H1 (cell line): ENCODE data around the gene MBD5. TPM values are rescaled to one million over a fixed set of nuclear protein-coding genes. Genes with fewer than 3 reads are reported as not detected.
A peak's percentile ranks its signal among the peaks of the same experiment; 100 is the strongest.

Experiments used
- BRCA1 ChIP-seq: IDR thresholded peaks from 2 replicates; pipeline ENCODE4 v1.6.1; 2012; ENCODE audit warnings: low read depth, low read length, improper control_type of control experiment
- HDAC6 ChIP-seq: IDR thresholded peaks from one replicate; pipeline ENCODE4 v1.7.1; 2012; ENCODE audit warnings: low read depth, mild to moderate bottlenecking, inconsistent platforms, low read length, moderate library complexity
- KDM5A ChIP-seq: fragments of 200-600 bp; IDR thresholded peaks from 2 replicates; pipeline ENCODE4 v1.7.1; 2012; ENCODE audit warnings: mild to moderate bottlenecking, low read length, inconsistent platforms, mixed read lengths
- RNF2 ChIP-seq: fragments of 200-900, 300-1000 bp; sonication (generic); IDR thresholded peaks from 2 replicates; pipeline ENCODE4 v1.7.1; 2016; ENCODE audit warnings: borderline replicate concordance, low read depth, mild to moderate bottlenecking, antibody characterized with exemption, low read length; ENCODE audit not compliant: poor library complexity, severe bottlenecking; ENCODE audit errors: missing control alignments
- SAP30 ChIP-seq: fragments of 300-600 bp; sonication (generic); IDR thresholded peaks from 2 replicates; pipeline ENCODE4 v1.7.1; 2012; ENCODE audit warnings: low read length, moderate library complexity, mild to moderate bottlenecking, inconsistent platforms; ENCODE audit not compliant: insufficient read depth, insufficient replicate concordance
- SP2 ChIP-seq: IDR thresholded peaks from 2 replicates; pipeline ENCODE4 v1.6.1; 2012; ENCODE audit warnings: mild to moderate bottlenecking, low read length, inconsistent platforms
- SP4 ChIP-seq: IDR thresholded peaks from 2 replicates; pipeline ENCODE4 v1.6.1; 2012; ENCODE audit warnings: low read length, inconsistent platforms
- TAF7 ChIP-seq: optimal IDR thresholded peaks from 2 replicates; pipeline ENCODE3; 2011; ENCODE audit warnings: low read depth, mild to moderate bottlenecking, inconsistent platforms, low read length, moderate library complexity, borderline replicate concordance
- polyA plus RNA-seq, 7 experiments: library from polyadenylated mRNA; depleted of rRNA in 3 of 7; stranded (reverse) in 5 of 7; unstranded in 2 of 7; fragments of >200 nt in 5 of 7; fragments of 200-250 nt in 2 of 7; gene quantifications; 1 replicate in 5 of 7; 2 replicates in 1 of 7; 4 replicates in 1 of 7; pipeline versions ENCODE4 v1.2.1 to v1.2.3, GENCODE V29; 2011 to 2013; ENCODE audit warnings: missing spikeins in 2 of 7, mixed read lengths in 2 of 7
- total RNA-seq: library from RNA; stranded (reverse); fragmentation: NEBNext Ultra II Directional; extraction: Animal tissue kit (Norgen Biotek cat#: 25700); gene quantifications from 2 replicates; pipeline ENCODE4 v1.2.1, GENCODE V29; 2021
- TF ChIP-seq, protein P1 (sequence below): fragments of 300-600 bp; sonication (generic); IDR thresholded peaks from 2 replicates; pipeline ENCODE4 v1.7.1; 2012; ENCODE audit warnings: low read length, moderate library complexity, mild to moderate bottlenecking, inconsistent platforms; ENCODE audit not compliant: insufficient replicate concordance

Gene MBD5
- total and polyA plus RNA-seq, 2 of the 8 experiments (the other 6 are each of a cell fraction or from before 2014, with no cell fraction given): 9.7 to 29.4 TPM

DNA sequence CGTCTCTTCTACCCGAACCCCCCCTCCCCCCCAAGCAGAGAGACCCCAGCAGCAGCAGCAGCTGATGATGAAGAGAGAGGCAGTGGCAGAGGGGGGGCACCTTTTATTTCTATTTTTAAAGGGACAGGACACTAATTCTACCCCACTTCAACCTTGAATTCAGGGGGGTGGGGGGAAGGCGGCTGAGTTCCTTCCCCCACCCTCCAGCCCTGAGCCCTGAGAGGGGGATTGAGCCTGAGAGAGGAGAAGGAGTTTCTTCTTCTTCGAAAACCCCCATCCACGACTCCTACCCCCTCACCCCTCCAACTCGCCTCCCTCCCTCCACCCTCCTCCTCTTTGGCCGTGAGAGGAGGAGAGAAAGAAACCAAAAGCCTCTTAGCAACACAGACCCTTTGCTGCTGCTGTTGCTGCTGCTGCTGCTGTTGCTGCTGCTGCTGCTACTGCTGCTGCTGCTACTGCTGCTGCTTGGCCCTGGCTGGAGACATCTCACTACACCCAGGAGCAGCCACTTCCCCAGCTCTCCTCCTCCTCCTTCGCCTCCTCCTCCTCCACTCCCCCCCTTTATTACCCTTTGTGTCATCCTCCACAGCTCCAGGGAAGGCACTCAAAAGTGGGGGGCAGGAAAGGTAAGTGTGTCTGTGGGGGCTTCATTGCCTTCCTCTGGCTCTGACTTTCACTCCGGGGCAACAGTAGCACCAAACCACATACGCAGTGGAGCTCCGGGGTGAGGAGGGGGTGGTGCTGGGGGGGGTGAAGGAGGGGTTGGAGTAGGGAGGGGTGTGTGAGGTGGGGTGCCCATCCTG is at the start of gene MBD5 (continued):
- TF ChIP-seq, protein P1, sequence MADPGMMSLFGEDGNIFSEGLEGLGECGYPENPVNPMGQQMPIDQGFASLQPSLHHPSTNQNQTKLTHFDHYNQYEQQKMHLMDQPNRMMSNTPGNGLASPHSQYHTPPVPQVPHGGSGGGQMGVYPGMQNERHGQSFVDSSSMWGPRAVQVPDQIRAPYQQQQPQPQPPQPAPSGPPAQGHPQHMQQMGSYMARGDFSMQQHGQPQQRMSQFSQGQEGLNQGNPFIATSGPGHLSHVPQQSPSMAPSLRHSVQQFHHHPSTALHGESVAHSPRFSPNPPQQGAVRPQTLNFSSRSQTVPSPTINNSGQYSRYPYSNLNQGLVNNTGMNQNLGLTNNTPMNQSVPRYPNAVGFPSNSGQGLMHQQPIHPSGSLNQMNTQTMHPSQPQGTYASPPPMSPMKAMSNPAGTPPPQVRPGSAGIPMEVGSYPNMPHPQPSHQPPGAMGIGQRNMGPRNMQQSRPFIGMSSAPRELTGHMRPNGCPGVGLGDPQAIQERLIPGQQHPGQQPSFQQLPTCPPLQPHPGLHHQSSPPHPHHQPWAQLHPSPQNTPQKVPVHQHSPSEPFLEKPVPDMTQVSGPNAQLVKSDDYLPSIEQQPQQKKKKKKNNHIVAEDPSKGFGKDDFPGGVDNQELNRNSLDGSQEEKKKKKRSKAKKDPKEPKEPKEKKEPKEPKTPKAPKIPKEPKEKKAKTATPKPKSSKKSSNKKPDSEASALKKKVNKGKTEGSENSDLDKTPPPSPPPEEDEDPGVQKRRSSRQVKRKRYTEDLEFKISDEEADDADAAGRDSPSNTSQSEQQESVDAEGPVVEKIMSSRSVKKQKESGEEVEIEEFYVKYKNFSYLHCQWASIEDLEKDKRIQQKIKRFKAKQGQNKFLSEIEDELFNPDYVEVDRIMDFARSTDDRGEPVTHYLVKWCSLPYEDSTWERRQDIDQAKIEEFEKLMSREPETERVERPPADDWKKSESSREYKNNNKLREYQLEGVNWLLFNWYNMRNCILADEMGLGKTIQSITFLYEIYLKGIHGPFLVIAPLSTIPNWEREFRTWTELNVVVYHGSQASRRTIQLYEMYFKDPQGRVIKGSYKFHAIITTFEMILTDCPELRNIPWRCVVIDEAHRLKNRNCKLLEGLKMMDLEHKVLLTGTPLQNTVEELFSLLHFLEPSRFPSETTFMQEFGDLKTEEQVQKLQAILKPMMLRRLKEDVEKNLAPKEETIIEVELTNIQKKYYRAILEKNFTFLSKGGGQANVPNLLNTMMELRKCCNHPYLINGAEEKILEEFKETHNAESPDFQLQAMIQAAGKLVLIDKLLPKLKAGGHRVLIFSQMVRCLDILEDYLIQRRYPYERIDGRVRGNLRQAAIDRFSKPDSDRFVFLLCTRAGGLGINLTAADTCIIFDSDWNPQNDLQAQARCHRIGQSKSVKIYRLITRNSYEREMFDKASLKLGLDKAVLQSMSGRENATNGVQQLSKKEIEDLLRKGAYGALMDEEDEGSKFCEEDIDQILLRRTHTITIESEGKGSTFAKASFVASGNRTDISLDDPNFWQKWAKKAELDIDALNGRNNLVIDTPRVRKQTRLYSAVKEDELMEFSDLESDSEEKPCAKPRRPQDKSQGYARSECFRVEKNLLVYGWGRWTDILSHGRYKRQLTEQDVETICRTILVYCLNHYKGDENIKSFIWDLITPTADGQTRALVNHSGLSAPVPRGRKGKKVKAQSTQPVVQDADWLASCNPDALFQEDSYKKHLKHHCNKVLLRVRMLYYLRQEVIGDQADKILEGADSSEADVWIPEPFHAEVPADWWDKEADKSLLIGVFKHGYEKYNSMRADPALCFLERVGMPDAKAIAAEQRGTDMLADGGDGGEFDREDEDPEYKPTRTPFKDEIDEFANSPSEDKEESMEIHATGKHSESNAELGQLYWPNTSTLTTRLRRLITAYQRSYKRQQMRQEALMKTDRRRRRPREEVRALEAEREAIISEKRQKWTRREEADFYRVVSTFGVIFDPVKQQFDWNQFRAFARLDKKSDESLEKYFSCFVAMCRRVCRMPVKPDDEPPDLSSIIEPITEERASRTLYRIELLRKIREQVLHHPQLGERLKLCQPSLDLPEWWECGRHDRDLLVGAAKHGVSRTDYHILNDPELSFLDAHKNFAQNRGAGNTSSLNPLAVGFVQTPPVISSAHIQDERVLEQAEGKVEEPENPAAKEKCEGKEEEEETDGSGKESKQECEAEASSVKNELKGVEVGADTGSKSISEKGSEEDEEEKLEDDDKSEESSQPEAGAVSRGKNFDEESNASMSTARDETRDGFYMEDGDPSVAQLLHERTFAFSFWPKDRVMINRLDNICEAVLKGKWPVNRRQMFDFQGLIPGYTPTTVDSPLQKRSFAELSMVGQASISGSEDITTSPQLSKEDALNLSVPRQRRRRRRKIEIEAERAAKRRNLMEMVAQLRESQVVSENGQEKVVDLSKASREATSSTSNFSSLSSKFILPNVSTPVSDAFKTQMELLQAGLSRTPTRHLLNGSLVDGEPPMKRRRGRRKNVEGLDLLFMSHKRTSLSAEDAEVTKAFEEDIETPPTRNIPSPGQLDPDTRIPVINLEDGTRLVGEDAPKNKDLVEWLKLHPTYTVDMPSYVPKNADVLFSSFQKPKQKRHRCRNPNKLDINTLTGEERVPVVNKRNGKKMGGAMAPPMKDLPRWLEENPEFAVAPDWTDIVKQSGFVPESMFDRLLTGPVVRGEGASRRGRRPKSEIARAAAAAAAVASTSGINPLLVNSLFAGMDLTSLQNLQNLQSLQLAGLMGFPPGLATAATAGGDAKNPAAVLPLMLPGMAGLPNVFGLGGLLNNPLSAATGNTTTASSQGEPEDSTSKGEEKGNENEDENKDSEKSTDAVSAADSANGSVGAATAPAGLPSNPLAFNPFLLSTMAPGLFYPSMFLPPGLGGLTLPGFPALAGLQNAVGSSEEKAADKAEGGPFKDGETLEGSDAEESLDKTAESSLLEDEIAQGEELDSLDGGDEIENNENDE: no peak
- TF ChIP-seq TAF7 (no peak), SP2 (no peak), BRCA1 (no peak), HDAC6 (no peak), SP4 (no peak), RNF2 (no peak), KDM5A (no peak), SAP30 (peak; percentile 65)
